ENCODE measurements around the gene TRAF3IP1.

TRAF3IP1 gene

DNA sequence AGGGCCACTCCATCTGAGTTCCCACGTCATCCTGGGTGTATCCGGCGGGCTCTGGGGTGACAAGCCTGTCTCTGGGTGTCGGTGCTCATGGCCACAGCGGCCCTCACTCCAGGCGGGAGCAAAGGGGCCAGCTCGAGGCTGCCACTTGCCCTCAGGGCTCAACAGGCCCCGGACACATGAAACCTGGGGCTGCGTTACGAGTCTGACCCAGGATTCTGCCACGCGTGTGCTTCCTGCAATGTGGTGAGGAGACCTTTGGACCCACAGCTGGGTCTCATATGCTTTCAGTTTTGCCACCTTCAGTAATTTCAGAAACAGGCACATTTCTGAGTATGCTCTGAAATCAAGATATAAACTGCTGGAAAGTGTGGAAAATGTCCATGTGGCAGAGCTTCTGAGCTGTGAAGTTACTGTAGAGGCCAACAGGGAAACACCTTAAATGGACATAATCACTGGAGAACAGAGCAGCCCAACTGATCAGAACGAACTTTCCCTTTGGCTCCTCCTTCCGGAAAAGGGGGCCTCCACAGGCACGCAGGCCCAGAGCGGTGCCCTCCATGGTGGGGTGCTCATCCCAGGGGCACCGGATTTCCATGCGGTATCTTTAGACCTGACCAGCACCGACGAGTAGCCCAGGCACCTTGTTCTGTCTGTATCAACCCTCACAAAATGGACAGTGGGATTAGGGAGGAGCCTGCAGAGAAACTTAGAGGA, 46.0 kb upstream of the TRAF3IP1 start:
- peaks cover 32% of the 10 kb centered on the region for H3K36me3 ChIP-seq
- H3K27ac ChIP-seq, result no peak overlapping the region
- H3K9me3 ChIP-seq (ENCODE audit: severe bottlenecking), result no peaks in the 10 kb centered on the region
- H3K4me3 ChIP-seq (ENCODE audit: low read depth, low read length), result no peak overlapping the region
- no peaks in the 10 kb centered on the region for H3K27me3 ChIP-seq (ENCODE audit: insufficient read depth, low read depth, severe bottlenecking)
- TF ChIP-seq, protein P1, sequence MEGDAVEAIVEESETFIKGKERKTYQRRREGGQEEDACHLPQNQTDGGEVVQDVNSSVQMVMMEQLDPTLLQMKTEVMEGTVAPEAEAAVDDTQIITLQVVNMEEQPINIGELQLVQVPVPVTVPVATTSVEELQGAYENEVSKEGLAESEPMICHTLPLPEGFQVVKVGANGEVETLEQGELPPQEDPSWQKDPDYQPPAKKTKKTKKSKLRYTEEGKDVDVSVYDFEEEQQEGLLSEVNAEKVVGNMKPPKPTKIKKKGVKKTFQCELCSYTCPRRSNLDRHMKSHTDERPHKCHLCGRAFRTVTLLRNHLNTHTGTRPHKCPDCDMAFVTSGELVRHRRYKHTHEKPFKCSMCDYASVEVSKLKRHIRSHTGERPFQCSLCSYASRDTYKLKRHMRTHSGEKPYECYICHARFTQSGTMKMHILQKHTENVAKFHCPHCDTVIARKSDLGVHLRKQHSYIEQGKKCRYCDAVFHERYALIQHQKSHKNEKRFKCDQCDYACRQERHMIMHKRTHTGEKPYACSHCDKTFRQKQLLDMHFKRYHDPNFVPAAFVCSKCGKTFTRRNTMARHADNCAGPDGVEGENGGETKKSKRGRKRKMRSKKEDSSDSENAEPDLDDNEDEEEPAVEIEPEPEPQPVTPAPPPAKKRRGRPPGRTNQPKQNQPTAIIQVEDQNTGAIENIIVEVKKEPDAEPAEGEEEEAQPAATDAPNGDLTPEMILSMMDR (IDR thresholded peaks at IDR 0.05; ENCODE audit: low read depth, low read length), result no peak
- DNase-seq, result no peak

DNA sequence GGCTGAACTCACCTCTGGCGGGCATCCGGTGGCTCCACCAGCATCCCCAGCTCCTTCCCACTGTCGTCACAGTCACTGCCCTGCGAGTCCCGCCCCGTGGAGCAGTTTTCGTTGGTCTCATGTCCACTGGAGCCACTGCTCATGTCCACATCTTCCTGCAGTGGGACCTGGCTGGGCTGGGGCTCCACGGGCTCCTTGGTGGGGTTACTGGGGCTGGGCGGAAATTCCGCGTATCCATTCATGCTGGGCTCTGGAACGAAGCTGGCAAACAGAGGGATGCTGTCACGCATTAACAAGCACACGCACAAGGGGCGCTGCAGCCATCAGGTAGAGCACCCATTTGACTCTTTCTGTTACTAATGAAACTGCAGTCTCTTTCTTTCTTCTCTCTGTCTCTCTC, 42.6 kb upstream of the TRAF3IP1 start:
- H3K27me3 ChIP-seq (ENCODE audit: insufficient read depth, low read depth, severe bottlenecking), result no peaks in the 10 kb centered on the region
- H3K27ac ChIP-seq, result no peak overlapping the region
- no peaks in the 10 kb centered on the region for H3K9me3 ChIP-seq (ENCODE audit: severe bottlenecking)
- H3K36me3 ChIP-seq, result peaks cover 30% of the 10 kb centered on the region
- H3K4me3 ChIP-seq (ENCODE audit: low read depth, low read length), result no peak overlapping the region
- no peak for DNase-seq
- TF ChIP-seq, protein P1 (IDR thresholded peaks at IDR 0.05; ENCODE audit: low read depth, low read length), result peak; percentile 53

DNA sequence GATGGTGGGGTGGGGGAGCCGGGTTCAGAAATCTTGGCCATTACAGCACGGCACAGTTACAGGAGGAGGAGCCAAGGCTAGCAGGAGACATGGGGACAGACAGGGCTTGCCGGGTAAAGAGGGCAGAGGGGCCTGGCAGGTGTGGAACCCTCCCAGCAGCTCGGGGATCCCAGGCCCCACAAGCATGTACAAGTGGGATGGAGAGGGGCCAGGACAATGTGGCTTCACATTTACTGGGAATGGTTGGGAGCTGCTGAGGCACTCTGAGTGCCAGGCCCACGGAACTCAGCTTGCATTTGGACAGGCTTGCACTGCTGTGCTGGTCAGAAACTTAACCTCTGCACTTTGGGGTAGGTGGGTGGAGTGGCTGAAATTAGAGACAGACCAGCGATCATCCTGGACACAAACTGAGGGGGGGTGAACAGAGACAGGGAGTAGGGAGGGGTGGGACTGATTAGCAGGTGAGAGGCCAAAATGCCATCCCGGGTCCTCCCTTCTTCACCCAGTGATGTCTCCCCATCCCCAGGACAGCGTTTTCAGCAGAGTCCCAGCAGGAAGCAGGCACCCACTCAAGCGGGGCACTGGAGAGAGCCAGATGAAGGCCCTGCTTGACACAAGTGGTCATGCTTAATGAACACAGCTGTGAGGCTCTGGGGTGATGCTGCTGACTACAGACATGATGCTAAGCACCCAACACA, 41.5 kb upstream of the TRAF3IP1 start:
- no peaks in the 10 kb centered on the region for H3K27me3 ChIP-seq (ENCODE audit: insufficient read depth, low read depth, severe bottlenecking)
- H3K36me3 ChIP-seq, result peaks cover 26% of the 10 kb centered on the region
- H3K9me3 ChIP-seq (ENCODE audit: severe bottlenecking), result no peaks in the 10 kb centered on the region
- DNase-seq, result no peak
- TF ChIP-seq, protein P1 (IDR thresholded peaks at IDR 0.05; ENCODE audit: low read depth, low read length), result no peak
- H3K27ac ChIP-seq, result no peak overlapping the region
- H3K4me3 ChIP-seq (ENCODE audit: low read depth, low read length), result no peak overlapping the region

DNA sequence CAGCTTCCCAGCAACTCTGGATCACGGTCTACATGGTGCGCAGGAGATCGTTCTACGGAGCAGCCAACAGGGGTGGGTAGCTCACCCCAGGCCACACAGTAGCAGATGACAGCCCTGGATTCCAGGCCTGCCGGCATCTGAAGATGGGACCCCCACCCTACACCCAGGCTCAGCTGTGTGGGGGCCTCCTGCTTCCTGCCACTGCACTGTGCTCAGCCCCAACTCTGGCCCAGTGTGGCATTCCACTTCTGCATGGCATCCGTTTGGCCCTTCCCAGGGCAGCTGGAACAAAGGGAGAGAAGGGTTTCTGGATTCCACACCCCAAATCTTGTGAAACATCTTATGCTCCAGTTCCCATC, 41.0 kb upstream of the TRAF3IP1 start:
- H3K4me3 ChIP-seq (ENCODE audit: low read depth, low read length), result no peak overlapping the region
- no peaks in the 10 kb centered on the region for H3K27me3 ChIP-seq (ENCODE audit: insufficient read depth, low read depth, severe bottlenecking)
- no peak overlapping the region for H3K27ac ChIP-seq
- H3K36me3 ChIP-seq, result peaks cover 24% of the 10 kb centered on the region
- no peaks in the 10 kb centered on the region for H3K9me3 ChIP-seq (ENCODE audit: severe bottlenecking)
- no peak for DNase-seq
- TF ChIP-seq, protein P1 (IDR thresholded peaks at IDR 0.05; ENCODE audit: low read depth, low read length), result no peak

DNA sequence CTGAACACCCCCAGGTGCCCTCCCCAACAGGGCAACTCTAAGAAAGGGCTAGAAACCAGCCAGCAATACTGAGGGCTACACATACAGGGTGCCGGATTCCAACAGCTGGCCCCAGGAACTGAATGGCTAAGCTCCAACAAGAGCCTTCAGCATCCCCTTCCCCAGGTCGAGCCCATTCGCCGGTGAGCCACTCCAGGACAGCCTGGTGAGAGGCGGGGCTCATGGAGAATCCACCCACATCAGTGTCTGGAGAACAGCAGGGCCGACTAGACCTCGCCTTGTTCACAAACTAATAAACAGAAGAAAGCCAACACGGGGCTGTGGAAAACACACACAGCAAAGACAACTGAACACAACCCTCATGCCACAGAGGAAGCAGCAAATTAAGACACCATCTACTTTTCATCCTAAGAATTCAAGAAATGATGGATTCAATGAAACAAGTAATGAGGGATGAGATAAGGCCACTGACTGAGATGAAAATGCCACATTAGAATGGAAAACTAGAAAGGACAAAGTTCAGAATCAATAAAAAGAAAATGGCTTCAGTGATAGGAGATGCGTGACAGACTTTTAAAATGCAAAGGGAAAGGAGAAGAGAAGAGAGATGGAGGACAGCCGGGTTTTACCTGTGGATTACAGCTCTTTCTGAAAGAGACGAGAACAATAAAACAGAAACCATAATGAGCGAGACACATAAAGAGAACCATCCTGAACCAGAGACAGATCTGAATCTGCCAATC, 40.1 kb upstream of the TRAF3IP1 start:
- H3K4me3 ChIP-seq (ENCODE audit: low read depth, low read length), result no peak overlapping the region
- no peak overlapping the region for H3K27ac ChIP-seq
- H3K27me3 ChIP-seq (ENCODE audit: insufficient read depth, low read depth, severe bottlenecking), result no peaks in the 10 kb centered on the region
- H3K9me3 ChIP-seq (ENCODE audit: severe bottlenecking), result no peaks in the 10 kb centered on the region
- TF ChIP-seq, protein P1 (IDR thresholded peaks at IDR 0.05; ENCODE audit: low read depth, low read length), result no peak
- H3K36me3 ChIP-seq, result peaks cover 16% of the 10 kb centered on the region
- no peak for DNase-seq

All from WERI-Rb-1 (cell line).